Posterior vena cava (tissue), 2 donors: Measurements from ENCODE around the gene ADAM12. TPM values are rescaled to one million over a fixed set of nuclear protein-coding genes. Genes with fewer than 3 reads are reported as not detected.
"Not testable (repeated sequence)": the region's sequence is repeated elsewhere in the genome, so short reads cannot be mapped to it uniquely, and the experiment has no call there.

Source experiments
- DNase-seq: peaks from one replicate; pipeline ENCODE4 v3.0.0-alpha.2; 2020; ENCODE audit warnings: low spot score
- intact Hi-C, 2 donors: fragments of 100-400 bp; cut with DNase I; formaldehyde crosslinking; loops; one replicate each; pipeline versions ENCODE4 v1.14.1 to v1.14.2; 2022 to 2023
- total RNA-seq, 2 donors: library from RNA; stranded (reverse); fragmentation: NEBNext Ultra II Directional; extraction: Animal tissue kit (Norgen Biotek cat#: 25700); gene quantifications; one replicate each; pipeline ENCODE4 v1.2.1, GENCODE V29; 2021
- donor health status: DM: yes; HTN: yes; CAD: no.
- donor health status: DM: yes; HTN: yes; CAD: no.

Gene ADAM12
- total RNA-seq, 2 donors from 2014 or later: 2.2 to 2.8 TPM

DNA sequence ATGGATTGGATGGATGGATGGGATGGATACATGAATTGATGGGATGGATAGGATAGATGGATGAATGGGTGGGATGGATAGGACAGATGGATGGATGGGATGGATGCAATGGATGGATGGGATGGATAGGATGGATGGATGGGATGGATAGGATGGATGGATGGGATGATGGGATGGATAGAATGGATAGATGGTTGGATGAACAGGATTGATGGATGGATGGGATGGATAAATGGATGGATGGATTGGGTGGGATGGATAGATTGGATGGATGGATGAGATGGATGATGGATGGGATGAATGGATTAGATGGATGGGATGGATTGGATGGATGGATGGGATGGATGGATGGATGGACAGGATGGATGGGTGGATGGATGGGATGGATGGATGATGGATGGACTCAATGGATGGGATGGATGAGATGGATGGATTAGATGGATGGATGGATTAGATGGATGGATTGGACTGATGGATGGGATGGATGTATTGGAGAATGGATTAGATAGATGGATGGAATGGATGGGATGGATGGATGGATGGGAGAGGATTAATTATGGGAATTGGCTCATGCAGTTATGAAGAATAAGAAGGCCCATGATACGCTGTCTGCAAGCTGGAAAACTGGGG is 136.4 kb downstream of the ADAM12 start:
- DNase-seq: no peak
- intact Hi-C loops: no loop called here

DNA sequence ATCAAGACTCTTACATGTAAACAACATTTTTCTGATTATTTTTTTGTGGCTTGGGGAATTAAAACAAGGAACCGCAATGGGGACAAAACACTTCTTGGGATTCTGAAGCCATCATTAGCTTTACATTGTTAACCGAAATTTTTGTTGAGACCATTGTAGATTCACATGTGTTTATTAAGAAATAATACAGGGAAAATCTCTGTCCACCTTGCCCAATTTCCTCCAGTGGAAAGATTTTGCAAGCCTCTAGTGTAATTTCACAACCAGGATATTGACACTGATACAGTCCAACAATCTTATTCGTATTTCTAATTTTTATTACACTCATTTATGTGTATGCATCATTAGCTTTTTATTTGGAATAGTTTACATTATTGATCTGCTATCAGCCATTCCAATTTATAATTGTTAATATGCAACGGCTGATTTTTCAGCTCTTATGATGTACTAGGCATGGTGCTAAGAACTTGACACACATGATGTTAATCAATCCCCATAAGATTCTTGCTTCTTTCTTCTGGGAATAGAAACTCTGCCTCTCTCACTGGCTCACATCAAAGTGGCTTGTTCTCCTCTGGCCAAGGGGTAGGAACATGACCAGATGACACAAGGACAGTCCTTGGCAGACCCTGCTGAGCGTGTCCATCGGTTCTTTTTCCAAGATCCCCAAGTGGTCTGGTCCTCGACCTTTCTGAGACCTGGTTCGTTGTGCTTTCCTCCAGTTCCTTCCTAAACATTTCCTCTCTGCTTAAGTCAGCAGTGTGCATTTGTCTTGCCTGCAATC is 137.6 kb downstream of the ADAM12 start:
- intact Hi-C loops: no loop called here
- no peak for DNase-seq

DNA sequence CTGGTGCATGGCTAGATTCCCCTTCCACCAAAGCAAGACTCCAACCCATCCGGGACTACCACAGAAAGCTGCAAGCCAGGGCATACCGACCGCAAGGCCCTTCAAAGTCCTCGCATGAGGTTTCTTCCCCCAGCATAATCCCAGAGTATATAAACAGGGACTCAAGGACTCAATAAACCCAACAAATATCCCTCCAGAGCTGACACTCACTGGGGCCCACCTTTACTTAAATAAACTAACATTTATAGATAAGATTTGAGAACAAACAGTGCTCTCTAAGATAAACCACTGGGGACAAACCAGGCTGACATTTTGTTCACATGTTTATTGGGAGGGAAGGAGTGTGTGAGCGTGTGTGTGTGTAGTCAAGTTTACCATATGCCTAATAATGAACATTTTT is 138.2 kb downstream of the ADAM12 start:
- no peak for DNase-seq
- intact Hi-C loops: no loop called here

DNA sequence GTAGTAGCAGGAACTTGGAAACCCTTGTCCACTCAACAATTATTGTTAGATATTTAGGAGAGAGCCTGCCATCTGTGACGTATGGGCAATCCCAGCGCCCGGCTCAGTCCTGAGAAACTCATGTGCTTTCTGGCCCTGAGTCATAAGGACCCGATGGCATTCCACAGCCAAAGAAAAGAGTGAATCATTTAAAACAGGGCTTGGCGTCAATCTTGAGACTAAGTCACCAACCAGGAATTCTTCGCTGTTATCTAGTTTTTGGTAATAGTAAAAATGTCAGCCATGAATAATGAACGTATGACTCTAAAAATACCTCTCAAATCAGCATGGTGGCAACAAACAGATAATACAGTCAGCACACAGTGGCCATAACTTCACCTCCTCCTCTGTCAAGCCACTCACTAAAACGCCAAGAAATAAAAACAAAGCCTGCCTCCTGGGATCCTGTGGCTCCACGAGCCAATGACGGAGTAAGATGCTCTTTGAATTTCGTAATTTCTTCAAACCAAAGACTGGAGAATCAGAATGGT is 140.8 kb downstream of the ADAM12 start:
- DNase-seq: peak; percentile 94

DNA sequence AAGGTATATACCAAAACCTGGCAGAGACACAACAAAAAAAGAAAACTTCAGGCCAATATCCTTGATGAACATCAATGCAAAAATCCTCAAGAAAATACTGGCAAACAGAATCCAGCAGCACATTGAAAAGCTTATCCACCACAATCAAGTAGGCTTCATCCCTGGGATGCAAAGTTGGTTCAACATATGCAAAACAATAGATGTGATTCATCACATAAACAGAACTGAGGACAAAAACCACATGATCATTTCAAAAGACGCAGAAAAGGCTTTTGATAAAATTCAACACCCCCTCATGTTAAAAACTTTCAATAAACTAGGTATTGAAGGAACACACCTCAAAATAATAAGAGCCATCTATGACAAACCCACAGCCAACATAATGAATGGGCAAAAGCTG is 141.9 kb downstream of the ADAM12 start:
- DNase-seq, intact Hi-C loops: not testable (repeated sequence)

More for the DNA sequence above, 140.8 kb downstream of the ADAM12 start:
- intact Hi-C loops: no loop called here

GRCh38 chr10:126245501-126245900 is 142.8 kb downstream of the ADAM12 start:
- intact Hi-C loops: no loop called here
- DNase-seq: no peak

- DNase-seq: no peak
- intact Hi-C loops: no loop called here
Measured at GRCh38 chr10:126243971-126244370, 144.3 kb downstream of the ADAM12 start.

- intact Hi-C loops: no loop called here
Measured at GRCh38 chr10:126243306-126243705, 145.0 kb downstream of the ADAM12 start.

DNA sequence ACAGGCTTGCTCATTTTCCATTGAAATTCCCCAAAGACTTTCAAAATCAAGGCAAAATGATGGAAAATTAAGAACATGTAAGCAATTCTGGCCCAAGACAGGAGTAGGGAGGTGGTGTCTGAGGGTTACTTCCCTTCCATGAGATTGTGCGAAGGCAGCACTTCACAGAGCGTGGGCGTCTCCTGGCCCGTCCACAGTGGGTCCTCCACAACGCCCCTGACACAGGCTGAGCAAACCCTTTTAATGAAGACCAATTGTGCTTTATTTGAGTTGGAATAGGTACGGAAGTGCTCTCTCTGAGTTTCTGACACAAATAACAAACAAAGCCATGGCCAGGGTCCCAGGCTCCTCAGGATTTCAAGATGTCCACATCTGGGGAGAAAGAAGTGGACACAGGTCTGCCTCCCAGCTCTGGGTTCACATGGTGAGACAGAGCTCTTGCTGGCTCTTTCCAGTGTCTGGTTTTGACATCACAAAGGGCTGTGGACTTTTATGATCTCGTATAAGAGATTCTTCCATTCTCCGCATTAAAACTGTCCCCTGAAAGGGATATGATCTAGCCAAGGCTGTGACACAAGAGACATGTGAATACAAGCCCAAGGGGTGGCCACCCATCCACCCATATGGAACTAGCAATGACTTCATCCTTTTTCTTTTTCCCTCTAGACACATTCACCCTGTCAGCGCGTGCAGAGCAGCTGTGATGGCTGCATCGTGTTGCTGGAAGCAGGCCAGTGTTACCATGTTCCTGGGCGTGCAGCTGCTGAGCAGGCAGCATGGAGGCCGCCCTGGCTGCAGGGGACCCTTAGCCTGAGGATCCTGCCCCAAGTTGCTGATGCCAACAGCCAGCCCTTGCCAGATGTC is 145.6 kb downstream of the ADAM12 start:
- no peak for DNase-seq
- intact Hi-C loops: no loop called here

More at GRCh38 chr10:126243306-126243705, 145.0 kb downstream of the ADAM12 start:
- DNase-seq: no peak

DNA sequence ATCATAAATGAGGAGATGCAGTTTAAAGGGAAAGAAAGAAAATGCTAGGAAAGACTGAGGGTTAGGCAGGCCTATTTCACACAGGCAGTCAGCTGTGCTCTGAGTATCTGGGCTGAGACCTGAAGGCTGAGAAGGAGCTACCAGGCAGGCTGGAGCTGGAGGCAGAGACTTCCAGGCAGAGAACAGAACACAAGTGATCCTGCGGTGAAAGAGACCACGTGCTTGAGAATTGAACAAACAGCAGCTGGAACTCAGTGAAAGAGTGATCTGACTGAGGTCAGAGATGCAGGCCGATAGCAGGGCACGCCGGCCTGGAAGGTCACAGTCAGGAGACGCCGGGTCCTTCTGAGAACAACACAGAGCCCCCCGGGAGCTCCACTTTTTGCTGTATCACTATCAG is 147.8 kb downstream of the ADAM12 start:
- DNase-seq: no peak
- intact Hi-C loops: no loop called here

DNA sequence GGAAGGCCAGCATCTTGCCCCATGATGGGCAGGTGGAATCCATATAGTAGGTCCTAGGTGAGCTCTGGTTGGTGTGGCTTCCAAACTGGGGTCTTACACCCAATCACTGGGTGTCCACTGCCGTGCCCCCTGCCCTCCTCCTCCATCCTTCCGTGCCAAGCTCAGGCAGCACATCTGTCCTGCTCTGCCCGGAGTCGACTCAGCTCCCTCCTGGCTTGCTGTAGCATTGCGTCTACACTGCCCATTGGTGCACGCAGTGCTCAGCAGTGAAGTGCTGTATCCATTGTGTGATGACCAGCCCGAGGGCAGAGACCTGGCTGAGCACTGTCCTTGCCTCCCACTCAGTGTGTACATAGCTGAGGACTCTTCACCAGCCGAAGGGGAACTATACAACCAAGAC is 148.4 kb downstream of the ADAM12 start:
- intact Hi-C loops: no loop called here
- DNase-seq: no peak

GRCh38 chr10:126235979-126236851 is 152.1 kb downstream of the ADAM12 start:
- DNase-seq: no peak
- intact Hi-C loops: no loop called here

DNA sequence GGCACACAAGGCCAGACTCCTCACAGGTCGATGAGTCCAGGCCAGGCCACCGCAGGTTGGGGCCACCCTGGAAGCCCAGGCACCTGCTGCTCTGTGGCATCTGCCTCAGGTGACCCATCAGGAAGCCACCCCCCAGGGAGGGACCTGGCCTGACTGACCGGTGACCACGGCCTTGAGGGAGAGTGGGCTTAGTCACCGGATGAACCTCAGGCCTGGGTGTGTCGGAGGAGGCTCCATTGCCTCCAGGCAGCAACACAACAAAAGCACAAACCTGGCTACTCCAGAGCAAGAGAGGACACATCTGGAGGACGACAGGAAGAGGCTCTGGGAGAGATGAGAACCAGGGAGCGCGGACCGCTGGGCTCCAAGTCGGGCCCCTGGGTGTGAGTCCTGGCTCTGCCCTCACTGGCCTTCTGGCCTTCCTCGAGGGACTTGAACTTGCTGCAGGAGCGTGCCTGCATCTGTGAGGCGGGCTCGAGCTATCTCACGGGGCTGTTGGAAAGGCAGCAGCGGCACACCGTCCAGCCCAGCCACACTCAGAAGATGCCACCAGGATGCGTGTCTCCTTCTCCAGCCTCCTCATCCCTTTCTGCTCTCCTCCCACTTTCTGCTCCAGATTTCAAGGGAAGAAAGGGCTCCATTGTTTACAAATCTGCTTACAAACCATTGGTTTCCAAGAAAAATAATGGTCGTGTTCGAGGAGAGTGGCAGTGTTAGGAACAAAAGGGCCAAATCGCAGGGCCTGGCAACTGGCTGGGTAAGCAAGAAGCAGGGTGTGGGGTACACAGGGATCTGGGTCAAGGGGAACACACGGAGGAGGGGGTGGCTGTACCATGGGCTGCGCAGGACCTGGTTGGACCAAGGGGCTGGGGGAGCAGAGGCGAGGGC is 152.9 kb downstream of the ADAM12 start:
- intact Hi-C loops: no loop called here
- DNase-seq: no peak

DNA sequence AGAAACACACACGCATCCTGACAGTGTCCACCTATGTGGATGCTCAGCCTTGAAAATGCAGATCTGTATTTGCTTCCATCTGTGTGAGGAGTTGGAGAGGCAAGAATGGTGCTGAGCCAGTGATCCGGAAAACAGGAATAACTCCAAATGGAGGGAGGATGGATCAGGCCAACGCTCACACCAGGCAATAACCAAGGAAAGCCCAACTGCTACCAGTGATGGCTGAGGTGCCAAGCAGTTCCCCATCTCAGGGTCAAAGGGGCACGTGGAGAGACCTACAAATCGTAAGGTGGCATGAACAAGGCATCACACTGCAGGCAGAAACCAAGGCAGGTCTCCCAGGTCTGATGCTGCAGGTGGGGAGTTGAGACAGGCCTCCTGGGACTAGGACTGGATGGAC is 153.6 kb downstream of the ADAM12 start:
- intact Hi-C loops: no loop called here
- DNase-seq: no peak

DNA sequence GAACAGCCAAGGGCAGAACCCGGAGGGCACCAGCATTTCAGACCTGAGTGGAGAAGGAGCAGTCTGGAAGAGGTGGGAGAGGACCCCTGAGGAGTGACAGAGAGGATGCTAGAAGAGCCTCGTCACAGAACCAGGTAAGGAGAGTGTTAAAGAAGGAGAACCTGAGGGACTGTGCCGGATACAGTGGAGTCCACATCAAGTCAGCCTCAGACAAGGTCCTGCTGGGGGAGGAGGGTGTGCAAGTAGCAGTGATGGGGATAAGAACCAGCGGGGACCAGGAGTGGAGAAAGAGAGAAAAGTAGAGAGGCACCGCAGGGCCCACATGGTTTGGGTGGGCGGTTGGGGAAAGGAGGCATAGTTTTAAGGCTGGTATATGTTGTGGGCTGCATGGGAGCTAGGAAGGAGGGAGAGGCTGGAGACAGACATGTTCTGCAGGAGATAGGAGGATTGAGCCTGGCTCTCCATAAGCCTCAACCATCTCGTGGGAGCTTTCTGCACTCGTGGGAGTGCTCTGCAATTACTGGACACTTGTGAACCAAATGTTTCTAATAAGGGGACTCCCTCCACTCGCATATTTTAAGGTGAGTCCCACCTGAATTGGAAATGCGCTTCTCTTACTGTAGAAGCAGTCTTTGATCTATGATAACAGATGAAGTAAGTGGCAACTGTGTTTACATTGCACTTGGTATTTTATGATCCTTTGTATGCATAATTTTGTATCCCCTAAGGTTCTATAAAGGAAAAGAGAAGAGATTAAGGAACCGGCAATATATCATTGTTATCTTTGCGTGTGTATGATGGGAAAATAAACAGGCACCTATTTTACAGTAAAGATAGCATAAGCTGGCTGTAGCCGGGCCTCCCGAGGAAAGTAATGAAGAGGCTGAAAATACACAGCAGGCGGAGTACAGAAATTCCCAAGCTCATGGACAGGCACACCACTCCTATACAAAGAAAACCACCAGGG is 154.8 kb downstream of the ADAM12 start:
- intact Hi-C loops: no loop called here
- no peak for DNase-seq

DNA sequence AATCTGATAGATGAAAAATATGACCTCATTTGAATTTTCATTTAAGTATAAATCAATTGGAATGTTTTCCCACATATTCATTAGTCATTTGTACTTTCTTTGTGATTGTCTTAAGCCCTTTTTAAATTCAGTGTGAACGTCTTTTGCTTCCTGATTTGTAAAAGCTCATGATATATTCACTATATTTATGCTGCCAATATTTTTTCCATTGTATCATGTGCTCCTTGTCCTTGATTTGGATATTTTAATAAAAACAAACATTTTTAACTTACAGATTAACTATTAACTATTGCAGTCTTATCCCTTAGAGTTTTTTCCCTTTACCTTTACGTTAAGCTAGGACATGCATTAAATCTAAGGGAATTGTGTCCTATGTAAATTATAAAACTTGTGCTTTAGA is 157.7 kb downstream of the ADAM12 start:
- no peak for DNase-seq

DNA sequence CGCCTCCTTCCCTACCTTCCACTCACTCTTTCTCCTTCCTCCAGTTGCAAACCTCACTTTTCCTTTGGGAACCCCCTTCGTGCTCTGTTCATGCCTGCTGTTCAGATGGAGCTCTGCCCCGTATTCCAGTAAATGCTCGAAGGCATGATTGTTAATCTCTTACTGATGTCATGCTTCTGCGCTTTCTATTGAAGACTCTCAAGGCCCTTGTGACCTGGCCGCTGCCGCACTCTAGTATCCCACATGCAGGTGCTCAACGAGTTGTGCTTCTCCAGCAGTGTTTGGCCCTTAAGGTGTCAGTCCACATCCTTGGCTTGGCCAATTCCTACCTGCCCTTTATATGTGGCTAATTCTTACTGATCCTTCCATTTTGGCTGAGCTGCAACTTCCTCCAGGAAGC is 158.6 kb downstream of the ADAM12 start:
- no peak for DNase-seq
- intact Hi-C loops: no loop called here

More for the DNA sequence above, 157.7 kb downstream of the ADAM12 start:
- intact Hi-C loops: no loop called here
